AG04449 (cell line): ENCODE data around the gene LRRC74A.

Source experiments
- CTCF ChIA-PET: fragments of 350-600 bp; formaldehyde crosslinking; extraction: SDS; loops from one replicate; lab custom pipeline; 2021; ENCODE audit warnings: antibody characterized with exemption; lab: Yijun Ruan, JAX
- POLR2A ChIA-PET: fragments of 400-600, 350-600 bp; formaldehyde crosslinking; extraction: SDS; loops from one replicate; lab custom pipeline; 2020; ENCODE audit warnings: antibody characterized with exemption, inconsistent platforms; lab: Yijun Ruan, JAX
- DNase-seq: peaks from one replicate; pipeline ENCODE4 v3.0.0-alpha.2; 2010; ENCODE audit warnings: low read depth, low spot score
- H3K4me3 ChIP-seq: 2 replicates; pipeline ENCODE4 v1.5.1; 2011; ENCODE audit warnings: low read depth, mild to moderate bottlenecking, control low read depth, low read length
- TF ChIP-seq, protein P1 (sequence below): IDR thresholded peaks from one replicate; pipeline ENCODE4 v1.5.1; 2011; ENCODE audit warnings: mild to moderate bottlenecking, moderate library complexity, low read length, control low read depth, inconsistent platforms; ENCODE audit not compliant: insufficient read depth; ENCODE audit errors: missing control alignments

LRRC74A gene

DNA sequence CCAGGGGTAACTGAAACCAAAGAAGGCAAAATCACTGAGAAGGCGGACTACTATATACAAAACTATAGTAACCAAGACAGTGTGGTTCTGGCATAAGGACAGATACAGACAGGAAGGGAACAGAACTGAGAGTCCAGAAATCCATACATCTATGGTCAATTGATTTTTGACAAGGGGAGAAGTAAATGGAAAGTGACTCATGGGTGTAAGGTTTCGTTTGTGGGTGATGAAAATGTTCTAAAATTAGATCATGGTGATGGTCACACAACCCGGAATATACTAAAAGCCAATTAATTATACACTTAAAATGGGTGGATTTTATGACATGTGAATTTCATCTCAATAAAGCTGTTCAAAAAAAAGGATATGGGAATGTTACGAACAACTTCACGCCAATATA is 32.3 kb upstream of the LRRC74A start:
- ChIA-PET CTCF (interaction anchor here (0.7 kb wide), 1 partner anchor 9 kb away, joined by 3 read pairs; no protein-coding TSS in a partner anchor), POLR2A (no interaction called here)
- TF ChIP-seq, protein P1, sequence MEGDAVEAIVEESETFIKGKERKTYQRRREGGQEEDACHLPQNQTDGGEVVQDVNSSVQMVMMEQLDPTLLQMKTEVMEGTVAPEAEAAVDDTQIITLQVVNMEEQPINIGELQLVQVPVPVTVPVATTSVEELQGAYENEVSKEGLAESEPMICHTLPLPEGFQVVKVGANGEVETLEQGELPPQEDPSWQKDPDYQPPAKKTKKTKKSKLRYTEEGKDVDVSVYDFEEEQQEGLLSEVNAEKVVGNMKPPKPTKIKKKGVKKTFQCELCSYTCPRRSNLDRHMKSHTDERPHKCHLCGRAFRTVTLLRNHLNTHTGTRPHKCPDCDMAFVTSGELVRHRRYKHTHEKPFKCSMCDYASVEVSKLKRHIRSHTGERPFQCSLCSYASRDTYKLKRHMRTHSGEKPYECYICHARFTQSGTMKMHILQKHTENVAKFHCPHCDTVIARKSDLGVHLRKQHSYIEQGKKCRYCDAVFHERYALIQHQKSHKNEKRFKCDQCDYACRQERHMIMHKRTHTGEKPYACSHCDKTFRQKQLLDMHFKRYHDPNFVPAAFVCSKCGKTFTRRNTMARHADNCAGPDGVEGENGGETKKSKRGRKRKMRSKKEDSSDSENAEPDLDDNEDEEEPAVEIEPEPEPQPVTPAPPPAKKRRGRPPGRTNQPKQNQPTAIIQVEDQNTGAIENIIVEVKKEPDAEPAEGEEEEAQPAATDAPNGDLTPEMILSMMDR = no peak
- no peak overlapping the region for H3K4me3 ChIP-seq
- no peak for DNase-seq

DNA sequence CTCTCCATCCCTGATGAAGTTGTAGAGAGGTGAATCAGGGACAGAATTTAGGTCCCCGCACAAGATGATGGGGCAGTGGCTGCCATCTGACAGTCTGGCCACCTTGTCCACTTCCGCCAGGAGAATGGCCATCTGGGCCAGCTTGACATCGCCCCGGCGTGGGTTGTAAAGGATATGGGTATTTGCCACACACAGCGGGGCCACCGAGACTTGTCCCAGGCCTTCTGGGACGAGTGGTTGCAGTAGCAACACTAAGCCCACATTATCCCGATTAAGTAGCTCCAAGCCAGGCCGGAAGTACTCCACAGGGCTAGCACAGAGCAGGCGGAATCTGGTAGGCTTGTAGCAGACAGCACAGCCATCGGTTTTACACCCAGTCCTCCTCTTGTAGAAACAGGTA is 19.8 kb upstream of the LRRC74A start:
- CTCF ChIA-PET = interaction anchor here (0.8 to 8.3 kb wide), 3 partner anchors 21 to 97 kb away, joined by 3 to 96 read pairs (median 10); no protein-coding TSS in a partner anchor
- TF ChIP-seq, protein P1 = no peak
- no peak overlapping the region for H3K4me3 ChIP-seq
- POLR2A ChIA-PET = no interaction called here
- no peak for DNase-seq

DNA sequence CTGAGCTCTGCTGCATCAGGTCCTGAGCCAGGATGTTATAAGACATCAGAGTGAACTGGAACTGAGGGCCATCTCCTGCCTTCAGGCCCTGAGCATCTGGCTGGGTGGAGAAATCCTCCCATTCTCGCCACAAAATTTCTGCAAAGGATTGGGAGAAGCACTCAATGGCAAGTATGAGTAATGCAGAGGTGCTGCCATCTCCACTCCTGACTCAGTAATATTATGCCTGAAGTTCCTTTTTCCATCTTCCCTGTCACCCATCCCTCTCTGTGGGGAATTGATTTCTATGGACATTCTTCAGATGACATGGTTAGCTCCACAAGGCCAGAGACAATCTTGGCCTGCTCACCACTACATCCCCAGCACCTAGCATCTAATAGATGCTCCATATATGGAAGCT is 18.2 kb upstream of the LRRC74A start:
- DNase-seq = no peak
- CTCF ChIA-PET = interaction anchor here (0.7 to 8.3 kb wide), 3 partner anchors 11 to 813 kb away, joined by 3 to 96 read pairs (median 3); no protein-coding TSS in a partner anchor
- POLR2A ChIA-PET = no interaction called here
- TF ChIP-seq, protein P1 = no peak
- H3K4me3 ChIP-seq = no peak overlapping the region

DNA sequence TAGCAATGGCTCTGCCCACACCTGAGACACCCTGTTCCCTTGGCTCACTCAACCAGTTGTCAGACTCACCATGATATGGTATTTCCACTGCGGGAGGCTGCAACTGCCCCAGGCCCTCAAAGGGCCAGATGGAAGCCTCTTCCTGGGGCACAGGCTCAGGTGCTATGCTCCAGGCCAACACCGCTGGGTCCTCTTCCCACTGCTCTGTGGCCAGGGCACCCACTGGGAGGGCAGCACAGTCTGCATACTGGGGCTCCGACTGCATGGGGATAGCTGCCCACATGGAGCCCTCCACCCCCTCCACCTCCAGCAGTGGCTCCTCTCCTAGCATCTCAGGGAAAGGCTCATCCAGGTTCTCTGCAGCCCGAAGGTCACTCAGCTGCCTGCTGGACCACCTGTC is 17.2 kb upstream of the LRRC74A start:
- TF ChIP-seq, protein P1 = no peak
- H3K4me3 ChIP-seq = no peak overlapping the region
- CTCF ChIA-PET = interaction anchor here (8.3 kb wide), 1 partner anchor 100 kb away, joined by 96 read pairs; no protein-coding TSS in a partner anchor
- DNase-seq = no peak
- POLR2A ChIA-PET = no interaction called here

DNA sequence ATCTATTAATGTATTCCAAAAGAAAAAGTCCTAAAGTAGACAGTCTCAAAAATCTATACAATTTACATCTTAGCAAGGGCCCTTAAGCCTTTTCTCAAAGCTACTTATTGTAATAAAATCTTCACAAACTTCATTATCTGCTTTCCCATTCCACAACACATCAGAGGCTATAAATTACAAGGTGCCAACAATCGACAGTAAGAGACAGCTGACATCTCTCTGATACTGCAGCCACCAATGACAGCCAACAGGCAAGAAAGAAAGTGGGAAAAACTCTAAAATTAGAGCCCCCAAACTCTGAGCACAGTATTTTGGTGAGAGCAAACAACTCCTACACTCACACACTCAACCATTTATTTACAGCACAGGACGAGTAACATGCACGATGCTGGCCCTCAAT is 15.7 kb upstream of the LRRC74A start:
- ChIA-PET CTCF (interaction anchor here (0.7 to 8.3 kb wide), 10 partner anchors 8 to 1101 kb away, joined by 3 to 96 read pairs (median 4); no protein-coding TSS in a partner anchor), POLR2A (no interaction called here)
- no peak overlapping the region for H3K4me3 ChIP-seq
- TF ChIP-seq, protein P1 = no peak
- no peak for DNase-seq

DNA sequence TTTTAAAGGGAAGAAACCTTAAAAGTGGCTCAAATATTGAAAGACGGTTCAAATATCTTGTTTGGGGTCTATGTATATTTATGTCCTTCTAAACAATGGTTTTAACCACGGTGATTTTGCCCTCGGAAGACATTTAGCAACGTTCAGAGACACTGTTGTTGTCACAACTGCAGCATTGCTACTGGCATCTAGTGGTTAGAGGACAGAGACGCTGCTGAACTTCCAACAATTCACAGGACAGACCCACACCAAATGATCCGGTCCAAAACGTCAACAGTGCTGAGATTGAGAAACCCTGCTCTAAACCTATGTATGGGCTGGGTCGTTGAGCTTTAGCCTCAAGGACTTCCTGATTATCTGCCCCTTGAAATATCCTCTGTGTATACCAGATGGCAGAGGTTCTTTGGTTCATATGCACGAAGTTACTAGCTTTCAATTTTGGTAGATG is 15.2 kb upstream of the LRRC74A start:
- TF ChIP-seq, protein P1 = peak; percentile 56
- POLR2A ChIA-PET = interaction anchor here (1.0 kb wide), 1 partner anchor 101 kb away, joined by 4 read pairs; no protein-coding TSS in a partner anchor
- H3K4me3 ChIP-seq = peak overlapping the region; percentile 75
- CTCF ChIA-PET = interaction anchor here (0.6 to 8.3 kb wide), 13 partner anchors 9 to 1102 kb away, joined by 3 to 96 read pairs (median 3); partner anchors contain the start of gene LRRC74A
- no peak for DNase-seq
